ENCODE data around the gene REN. TPM values are rescaled to one million over a fixed set of nuclear protein-coding genes. Genes with fewer than 3 reads are reported as not detected.

REN gene
- total and polyA plus RNA-seq, 2 of the 8 experiments (the other 6 are each of a cell fraction or from before 2014, with no cell fraction given) = 0.05 TPM; not detected in 1

GRCh38 chr1:204177133-204177532 lies 11.0 kb upstream of the REN start:
- no peak for TF ChIP-seq HDAC6 (IDR thresholded peaks at IDR 0.05; ENCODE audit: low read depth, low read length)
- TF ChIP-seq CHD1 (IDR thresholded peaks at IDR 0.05; ENCODE audit: low read depth, low read length) = no peak
- no peak for TF ChIP-seq BRCA1 (IDR thresholded peaks at IDR 0.05; ENCODE audit: low read depth, low read length)
- TF ChIP-seq ATF2 (IDR thresholded peaks at IDR 0.05; ENCODE audit: low read length) = no peak
- TF ChIP-seq YY1 (IDR thresholded peaks at IDR 0.05; ENCODE audit: low read depth, low read length) = no peak
- TF ChIP-seq RXRA (IDR thresholded peaks at IDR 0.05; ENCODE audit: insufficient read depth, low read depth, low read length) = no peak
- no peak for TF ChIP-seq CEBPB (IDR thresholded peaks at IDR 0.05; ENCODE audit: low read depth, low read length)
- no peak for TF ChIP-seq BCL11A (IDR thresholded peaks at IDR 0.05; ENCODE audit: low read depth in 2 of 2, low read length in 2 of 2)
- no peak for TF ChIP-seq SIX5 (IDR thresholded peaks at IDR 0.05; ENCODE audit: low read depth, low read length)
- TF ChIP-seq FOSL1 (IDR thresholded peaks at IDR 0.05; ENCODE audit: insufficient read depth, low read depth, low read length) = no peak
- Histone ChIP-seq H3K4me1 (replicated peaks in 1 of 4; ENCODE audit: control insufficient read depth in 3 of 4, insufficient read depth in 4 of 4, low read length in 3 of 4) (no peaks in the 10 kb centered on the region), H2BK12ac (ENCODE audit: low read depth, low read length) (no peak overlapping the region), H3K4me2 (ENCODE audit: insufficient read depth in 1 of 2, low read depth in 2 of 2, low read length in 2 of 2) (no peak overlapping the region), H3K27ac (ENCODE audit: low read depth, low read length) (no peak overlapping the region), H3K4me3 (ENCODE audit: extremely low read depth in 1 of 4, insufficient read depth in 2 of 4, low read depth in 3 of 4, low read length in 4 of 4) (no peak overlapping the region), H2BK5ac (ENCODE audit: low read depth, low read length) (no peak overlapping the region), H3K79me2 (ENCODE audit: control insufficient read depth in 1 of 2, insufficient read depth in 2 of 2, low read length in 2 of 2) (no peaks in the 10 kb centered on the region), H3K9me3 (ENCODE audit: insufficient read depth in 2 of 2, low read depth in 1 of 2, low read length in 1 of 2) (no peaks in the 10 kb centered on the region), H3K9ac (replicated peaks in 1 of 4; ENCODE audit: extremely low read depth in 1 of 4, low read depth in 3 of 4, low read length in 3 of 4) (no peak overlapping the region), H3K4ac (replicated peaks; ENCODE audit: insufficient read length, low read depth, low read length) (no peak overlapping the region), H3K56ac (replicated peaks; ENCODE audit: insufficient read length, low read depth, low read length) (no peak overlapping the region), H2BK15ac (ENCODE audit: low read length) (no peak overlapping the region), H3K27me3 (replicated peaks in 1 of 4; ENCODE audit: control insufficient read depth in 3 of 4, extremely low read depth in 1 of 4, insufficient read depth in 3 of 4, low read length in 3 of 4) (0 out of 7 replicates have a peak, but pooled peaks cover 0 to 2% (median 0%) of the 10 kb centered on the region in 4 experiments), H4K20me1 (replicated peaks in 1 of 2; ENCODE audit: control insufficient read depth in 1 of 2, insufficient read depth in 2 of 2, low read length in 2 of 2) (no peaks in the 10 kb centered on the region), H3K23me2 (ENCODE audit: low read depth, low read length) (no peaks in the 10 kb centered on the region), H3K36me3 (ENCODE audit: control insufficient read depth in 2 of 4, insufficient read depth in 4 of 4, low read length in 3 of 4) (no peaks in the 10 kb centered on the region), H3K14ac (ENCODE audit: insufficient read length) (no peak overlapping the region), H2AFZ (ENCODE audit: low read length) (no peak overlapping the region), H2BK120ac (replicated peaks; ENCODE audit: low read depth, low read length) (no peak overlapping the region), H2AK5ac (ENCODE audit: low read depth, low read length) (no peak overlapping the region), H3K18ac (ENCODE audit: extremely low read depth, low read length) (no peak overlapping the region), H4K91ac (replicated peaks; ENCODE audit: insufficient read length, low read length) (no peak overlapping the region), H3K79me1 (ENCODE audit: low read depth, low read length) (no peaks in the 10 kb centered on the region), H2BK20ac (ENCODE audit: low read length) (no peak overlapping the region), H3K23ac (ENCODE audit: insufficient read length) (no peak overlapping the region), H4K8ac (ENCODE audit: extremely low read depth, insufficient read depth, low read length) (no peak overlapping the region), H4K5ac (ENCODE audit: insufficient read length, low read depth, low read length) (no peak overlapping the region)
- ChIA-PET POLR2A (ENCODE audit: partially characterized antibody) (no interaction called here), CTCF (ENCODE audit: partially characterized antibody) (interaction anchor here (0.8 to 10.6 kb wide), 11 partner anchors 10 to 186 kb away, joined by 3 to 106 read pairs (median 4); partner anchors contain the start of gene KISS1)
- DNase-seq (ENCODE audit: low read depth in 1 of 2, low spot score in 2 of 2) (no peak), FAIRE-seq (no peak)
- WGBS, 2 experiments (ENCODE audit: extremely low coverage in 1 of 2, insufficient coverage in 1 of 2, insufficient read length in 1 of 2, insufficient replicate concordance in 2 of 2, low coverage in 1 of 2, low lambda C conversion rate in 2 of 2, missing lambda C conversion rate in 1 of 2) = 77% methylated on average over 4 of the region's 4 CpGs; no CpG with 5 or more reads in 1 of the 2 experiments
